Trophoblast cell (in vitro differentiated cells and primary cell): ENCODE measurements around the gene C4A.
"Not testable (repeated sequence)": the region's sequence is repeated elsewhere in the genome, so short reads cannot be mapped to it uniquely, and the experiment has no call there.

Experiments used
- DNase-seq, 2 donors: peaks; one replicate each; pipeline ENCODE4 v3.0.0-alpha.2; 2016
- H2AFZ ChIP-seq: 2 replicates; pipeline ENCODE4 v1.6.1; 2013; ENCODE audit warnings: low read length, moderate library complexity, mild to moderate bottlenecking; ENCODE audit not compliant: insufficient read depth, poor library complexity
- H2AK5ac ChIP-seq: 2 replicates; pipeline ENCODE4 v1.6.1; 2013; ENCODE audit warnings: mild to moderate bottlenecking, low read length
- H2BK120ac ChIP-seq: 2 replicates; pipeline ENCODE4 v1.6.1; 2013; ENCODE audit warnings: low read length, mild to moderate bottlenecking, moderate library complexity; ENCODE audit not compliant: insufficient read depth, poor library complexity
- H2BK12ac ChIP-seq: 2 replicates; pipeline ENCODE4 v1.6.1; 2013; ENCODE audit warnings: mild to moderate bottlenecking, low read length, moderate library complexity
- H2BK5ac ChIP-seq: 2 replicates; pipeline ENCODE4 v1.6.1; 2013; ENCODE audit warnings: low read length, low read depth, moderate library complexity, mild to moderate bottlenecking; ENCODE audit not compliant: poor library complexity
- H3K14ac ChIP-seq: 2 replicates; pipeline ENCODE4 v1.6.1; 2013; ENCODE audit warnings: mild to moderate bottlenecking, low read length
- H3K18ac ChIP-seq: 2 replicates; pipeline ENCODE4 v1.6.1; 2013; ENCODE audit warnings: mild to moderate bottlenecking, low read length
- H3K23ac ChIP-seq: 2 replicates; pipeline ENCODE4 v1.6.1; 2013; ENCODE audit warnings: low read length
- H3K27ac ChIP-seq: 2 replicates; pipeline ENCODE4 v1.5.1; 2013; ENCODE audit warnings: low read depth, mild to moderate bottlenecking, inconsistent platforms, low read length, moderate library complexity
- H3K27me3 ChIP-seq: 2 replicates; pipeline ENCODE4 v1.6.1; 2013; ENCODE audit warnings: inconsistent platforms, mild to moderate bottlenecking, low read length, moderate library complexity; ENCODE audit not compliant: insufficient read depth
- H3K36me3 ChIP-seq, 2 experiments: 1 replicate in 1 of 2; 2 replicates in 1 of 2; pipeline ENCODE4 v1.6.1; 2013; ENCODE audit warnings: low read length in 2 of 2, mild to moderate bottlenecking in 2 of 2, moderate library complexity in 1 of 2; ENCODE audit not compliant: insufficient read depth in 2 of 2, control insufficient read depth in 1 of 2
- H3K4ac ChIP-seq: 2 replicates; pipeline ENCODE4 v1.6.1; 2013; ENCODE audit warnings: low read depth, mild to moderate bottlenecking, low read length, moderate library complexity
- H3K4me1 ChIP-seq, 2 experiments: 1 replicate in 1 of 2; 2 replicates in 1 of 2; pipeline ENCODE4 v1.6.1; 2013; ENCODE audit warnings: low read length in 2 of 2, mild to moderate bottlenecking in 2 of 2, moderate library complexity in 1 of 2; ENCODE audit not compliant: insufficient read depth in 2 of 2, control insufficient read depth in 1 of 2
- H3K4me2 ChIP-seq: 2 replicates; pipeline ENCODE4 v1.6.1; 2013; ENCODE audit warnings: inconsistent platforms, mild to moderate bottlenecking, low read length, moderate library complexity
- H3K4me3 ChIP-seq: 2 replicates; pipeline ENCODE4 v1.5.1; 2013; ENCODE audit warnings: mild to moderate bottlenecking, low read depth, low read length, inconsistent platforms
- H3K79me1 ChIP-seq: one replicate; pipeline ENCODE4 v1.6.1; 2013; ENCODE audit warnings: low read length
- H3K79me2 ChIP-seq: 2 replicates; pipeline ENCODE4 v1.6.1; 2013; ENCODE audit warnings: low read length, mild to moderate bottlenecking; ENCODE audit not compliant: control insufficient read depth, insufficient read depth, poor library complexity
- H3K9ac ChIP-seq: 2 replicates; pipeline ENCODE4 v1.6.1; 2013; ENCODE audit warnings: mild to moderate bottlenecking, low read length
- H3K9me3 ChIP-seq: 2 replicates; pipeline ENCODE4 v1.6.1; 2013; ENCODE audit warnings: low read depth, mild to moderate bottlenecking, control low read depth, inconsistent platforms, low read length; ENCODE audit not compliant: insufficient read depth
- H4K12ac ChIP-seq: 2 replicates; pipeline ENCODE4 v1.6.1; 2013; ENCODE audit warnings: low read depth, mild to moderate bottlenecking, low read length, moderate library complexity
- H4K8ac ChIP-seq: 2 replicates; pipeline ENCODE4 v1.6.1; 2013; ENCODE audit warnings: low read depth, mild to moderate bottlenecking, low read length, moderate library complexity
- H4K91ac ChIP-seq: one replicate; pipeline ENCODE4 v1.6.1; 2013; ENCODE audit warnings: low read depth, mild to moderate bottlenecking, low read length, moderate library complexity
- WGBS: extraction: QIAGEN DNeasy Blood & Tissue Kit; methylation state at CpG from one replicate; pipeline ENCODE4 v1.1.7; 2013; ENCODE audit warnings: missing lambda C conversion rate; ENCODE audit not compliant: insufficient read length, insufficient coverage; ENCODE audit errors: extremely low coverage; 5-methylcytosine and 5-hydroxymethylcytosine counted together

The C4A gene

DNA sequence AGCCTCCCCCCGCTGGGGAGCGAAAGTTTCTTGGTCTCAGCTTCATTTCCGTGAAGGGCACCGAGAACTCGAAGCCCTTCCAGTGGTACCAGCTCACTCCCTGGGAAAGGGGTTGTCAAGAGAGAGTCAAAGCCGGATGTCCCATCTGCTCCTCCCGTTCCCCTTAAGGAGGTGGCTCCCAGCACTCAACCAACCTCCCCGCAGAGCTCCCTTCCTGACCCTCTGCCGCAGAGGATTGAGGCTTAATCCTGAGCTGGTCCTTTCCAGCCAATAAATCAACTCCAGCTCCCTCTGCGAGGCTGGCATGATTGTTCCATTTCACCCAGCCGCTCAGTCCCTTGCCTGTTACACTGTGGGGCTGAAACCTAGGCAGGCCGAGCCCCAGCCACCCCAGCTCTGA lies 26.8 kb downstream of the C4A start:
- H2BK12ac ChIP-seq, H3K4me1 ChIP-seq, H3K27ac ChIP-seq, H3K23ac ChIP-seq, H3K18ac ChIP-seq, H2AK5ac ChIP-seq, H3K14ac ChIP-seq, H3K9me3 ChIP-seq, H3K9ac ChIP-seq, H4K12ac ChIP-seq, H3K36me3 ChIP-seq, DNase-seq, H2BK120ac ChIP-seq, H2BK5ac ChIP-seq, H3K79me1 ChIP-seq, H3K27me3 ChIP-seq, H4K91ac ChIP-seq, H2AFZ ChIP-seq, H4K8ac ChIP-seq, H3K4me3 ChIP-seq, H3K4ac ChIP-seq, H3K79me2 ChIP-seq, H3K4me2 ChIP-seq: not testable (repeated sequence)
- no CpG with 5 or more reads among the region's 12 CpGs for WGBS

DNA sequence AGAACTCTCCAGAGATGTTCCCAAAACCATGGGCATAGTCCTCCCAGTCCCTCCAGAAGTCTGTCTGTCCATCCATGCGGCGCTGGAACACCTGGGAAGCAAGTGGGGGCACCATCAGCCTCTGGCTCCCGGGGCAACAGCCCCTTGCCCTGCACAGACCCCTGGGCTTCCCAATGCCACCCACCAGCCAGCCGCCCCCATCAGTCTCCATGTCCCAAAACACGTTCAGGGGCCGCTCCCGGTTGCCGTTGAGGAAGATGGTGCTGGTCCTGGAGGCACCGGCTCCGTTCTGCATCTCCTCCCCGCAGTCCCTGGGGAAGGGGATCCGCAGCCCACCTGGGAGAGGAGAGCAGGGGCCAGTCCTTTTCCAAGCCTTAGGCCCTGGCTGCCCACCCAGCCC lies 27.7 kb downstream of the C4A start:
- not testable (repeated sequence) for H3K27me3 ChIP-seq, H3K36me3 ChIP-seq, H3K27ac ChIP-seq, H2BK5ac ChIP-seq, H3K18ac ChIP-seq, H2AK5ac ChIP-seq, H3K4me3 ChIP-seq, H3K9ac ChIP-seq, H4K91ac ChIP-seq, H3K4me2 ChIP-seq, H3K23ac ChIP-seq, H2BK120ac ChIP-seq, H3K9me3 ChIP-seq, H3K4me1 ChIP-seq, H2AFZ ChIP-seq, H3K4ac ChIP-seq, H3K79me1 ChIP-seq, H3K79me2 ChIP-seq, H4K12ac ChIP-seq, DNase-seq, H4K8ac ChIP-seq, H2BK12ac ChIP-seq, H3K14ac ChIP-seq
- no CpG with 5 or more reads among the region's 12 CpGs for WGBS

DNA sequence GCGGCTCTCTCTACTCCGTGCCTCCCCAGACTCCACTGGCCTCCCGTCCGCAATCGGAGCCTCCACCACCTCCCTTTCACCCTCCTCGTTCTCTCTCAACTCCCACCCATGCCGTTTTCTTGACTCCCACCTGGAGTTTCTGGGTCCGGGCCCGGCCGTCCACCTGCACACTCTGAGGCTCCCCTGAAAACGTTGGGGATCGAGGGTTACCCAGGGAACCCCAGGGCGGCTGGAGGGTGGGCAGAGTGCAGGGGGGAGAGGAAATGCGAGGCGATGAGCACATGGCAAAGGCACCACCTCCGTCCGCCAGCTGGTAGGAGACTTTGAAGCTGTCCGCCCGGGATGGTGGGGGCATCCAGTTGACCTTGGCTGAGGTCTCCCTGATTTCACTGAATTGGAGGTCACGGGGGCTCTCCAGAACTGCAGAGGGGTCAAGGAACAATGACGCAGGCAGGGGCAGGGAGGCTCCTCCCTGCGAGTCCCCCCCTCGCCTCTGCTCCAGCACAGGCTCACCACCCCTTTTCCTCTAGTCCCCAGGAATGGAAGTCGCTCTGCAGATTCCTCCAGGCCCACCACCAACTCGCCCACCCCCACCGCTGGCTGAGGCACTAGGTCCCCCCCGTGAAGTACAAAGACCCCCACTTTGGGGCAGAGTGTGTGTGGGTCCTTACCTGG lies 29.1 kb downstream of the C4A start:
- H3K18ac ChIP-seq, H3K27me3 ChIP-seq, H2BK12ac ChIP-seq: not testable (repeated sequence)

DNA sequence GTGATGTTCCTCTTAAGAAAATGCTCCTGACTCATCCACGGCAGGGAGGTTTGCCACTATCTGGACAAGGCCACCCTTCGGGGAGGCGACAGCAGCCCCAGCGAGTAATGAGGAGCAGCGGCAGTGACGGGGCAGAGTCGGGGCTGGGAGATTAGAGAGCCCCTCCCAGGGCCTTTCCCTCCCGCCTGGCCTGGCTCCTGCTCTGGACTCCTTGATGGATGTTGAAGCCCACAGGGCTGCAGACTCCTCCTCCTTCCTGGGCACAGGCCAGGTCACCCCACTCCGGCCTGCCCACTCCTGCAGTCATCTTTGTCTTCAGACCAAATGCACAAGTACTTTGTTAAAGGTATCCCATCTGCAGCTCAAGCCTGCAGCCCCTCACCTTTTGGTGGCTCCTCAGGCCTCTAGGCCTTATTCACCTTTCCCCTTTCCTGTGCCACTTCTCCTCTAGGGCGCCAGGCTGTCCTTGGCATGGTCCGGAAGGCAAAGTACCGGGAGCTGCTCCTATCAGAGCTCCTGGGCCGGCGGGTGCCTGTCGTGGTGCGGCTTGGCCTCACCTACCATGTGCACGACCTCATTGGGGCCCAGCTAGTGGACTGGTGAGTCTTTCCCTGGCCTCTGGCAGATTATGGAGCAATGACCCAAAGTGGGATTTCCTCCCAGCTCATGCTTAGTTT lies 31.2 kb downstream of the C4A start:
- not testable (repeated sequence) for H2BK120ac ChIP-seq, H2BK5ac ChIP-seq, H3K36me3 ChIP-seq, H3K14ac ChIP-seq, H2AFZ ChIP-seq, H2BK12ac ChIP-seq, H3K9me3 ChIP-seq, H3K9ac ChIP-seq, H2AK5ac ChIP-seq, H3K27me3 ChIP-seq, H3K4me2 ChIP-seq, H3K79me2 ChIP-seq, DNase-seq, H3K23ac ChIP-seq, H3K27ac ChIP-seq, H4K12ac ChIP-seq, H3K4me1 ChIP-seq, H3K4ac ChIP-seq, H3K79me1 ChIP-seq, H4K8ac ChIP-seq, H4K91ac ChIP-seq, H3K18ac ChIP-seq, H3K4me3 ChIP-seq
- no CpG with 5 or more reads among the region's 17 CpGs for WGBS

More for the DNA sequence above, 29.1 kb downstream of the C4A start:
- not testable (repeated sequence) for H4K8ac ChIP-seq, H3K79me2 ChIP-seq, H3K9ac ChIP-seq, H4K12ac ChIP-seq, H3K23ac ChIP-seq, H3K4me3 ChIP-seq, H3K14ac ChIP-seq, H3K36me3 ChIP-seq, DNase-seq, H3K79me1 ChIP-seq, H3K27ac ChIP-seq, H2AFZ ChIP-seq, H3K9me3 ChIP-seq, H2BK120ac ChIP-seq, H4K91ac ChIP-seq, H3K4me2 ChIP-seq, H3K4me1 ChIP-seq, H2BK5ac ChIP-seq, H2AK5ac ChIP-seq, H3K4ac ChIP-seq
- WGBS, result no CpG with 5 or more reads among the region's 27 CpGs
